NCI-H82 treated with DMSO at 0.1 percent for 48 hours (cell line): ENCODE results near the gene ZNF224.
A peak's percentile ranks its signal among the peaks of the same experiment; 100 is the strongest.
"Not testable (repeated sequence)": the region's sequence is repeated elsewhere in the genome, so short reads cannot be mapped to it uniquely, and the experiment has no call there.

Source experiments
- DNase-seq: peaks from one replicate; lab custom pipeline; 2025; ENCODE audit not compliant: unreplicated experiment; lab: John Stamatoyannopoulos, UW

Gene ZNF224

GRCh38 chr19:44121162-44121561, 27.0 kb downstream of the ZNF224 start:
- not testable (repeated sequence) for DNase-seq

- no peak for DNase-seq
Observed at GRCh38 chr19:44131955-44132354, 37.8 kb downstream of the ZNF224 start.

GRCh38 chr19:44141191-44142058, 47.3 kb downstream of the ZNF224 start, which contains the start of gene ZNF234:
Gene ZNF234, plus strand, starts transcription at chr19:44141554. Its CDS starts 3,079 bp downstream, at chr19:44144633.
- peak; percentile 31 for DNase-seq

- DNase-seq, result no peak
Observed at GRCh38 chr19:44142059-44142433, 47.9 kb downstream of the ZNF224 start.

GRCh38 chr19:44149776-44150175, 55.6 kb downstream of the ZNF224 start:
- no peak for DNase-seq

GRCh38 chr19:44151491-44151890, 57.3 kb downstream of the ZNF224 start:
- no peak for DNase-seq

- no peak for DNase-seq
Observed at GRCh38 chr19:44156475-44156874, 62.3 kb downstream of the ZNF224 start.
